Loucy (cell line): Measurements from ENCODE around the gene COQ5.

Experiments
- CTCF ChIP-seq: fragments of 200-600 bp; sonication (generic); conservative IDR thresholded peaks from 2 replicates; pipeline ENCODE4 v1.5.1; 2014; ENCODE audit warnings: mild to moderate bottlenecking, antibody characterized with exemption, low read length
- EZH2phosphoT487 ChIP-seq: fragments of 200-600 bp; IDR thresholded peaks from 2 replicates; pipeline ENCODE4 v1.6.1; 2018; ENCODE audit warnings: antibody characterized with exemption, mild to moderate bottlenecking, moderate library complexity, borderline replicate concordance

GRCh38 chr12:120479458-120479857 lies 49.5 kb downstream of the COQ5 start:
- TF ChIP-seq CTCF, result no peak
- no peak for TF ChIP-seq EZH2phosphoT487
